Kidney capillary endothelial cell (primary cell): ENCODE results near the gene PACS1.

Source experiments
- DNase-seq: peaks from one replicate; pipeline ENCODE4 v3.0.0-alpha.2; 2018; ENCODE audit warnings: low spot score

The PACS1 gene

DNA sequence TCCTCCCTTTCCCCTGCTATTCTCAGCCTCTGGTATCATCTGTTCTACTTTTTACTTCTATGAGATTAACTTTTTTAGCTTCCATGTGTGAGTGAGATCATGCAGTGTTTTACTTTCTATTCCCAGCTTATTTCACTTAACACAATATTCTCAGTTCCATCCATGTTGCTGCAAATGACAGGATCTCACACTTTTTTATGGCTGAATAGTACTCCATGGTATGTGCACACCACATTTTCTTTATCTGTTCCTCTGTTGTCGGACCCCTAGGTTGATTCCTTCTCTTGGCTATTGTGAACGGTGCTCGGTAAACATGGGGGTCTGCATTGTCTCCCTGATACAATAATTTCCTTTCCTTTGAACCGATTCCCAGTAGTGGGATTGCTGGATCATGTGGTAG, 117.4 kb downstream of the PACS1 start:
- no peak for DNase-seq

DNA sequence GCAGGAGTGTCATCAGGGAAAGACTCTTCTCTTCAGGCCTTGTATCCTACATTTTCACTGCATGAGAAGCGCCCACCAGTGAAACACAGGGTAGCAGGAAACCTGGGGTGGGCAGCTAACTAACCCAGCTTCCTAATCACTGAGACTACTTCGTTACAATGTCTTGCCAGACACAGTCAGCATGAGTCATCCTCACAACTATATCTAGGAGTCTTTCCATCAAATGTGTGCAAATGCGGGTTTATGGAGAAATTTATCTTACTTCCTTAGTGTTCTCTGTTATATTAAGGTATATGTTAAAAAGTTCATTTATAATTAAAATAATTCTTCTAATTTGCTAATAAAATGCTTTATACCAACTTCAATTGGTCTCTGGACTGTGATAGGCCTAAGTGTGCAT, 118.5 kb downstream of the PACS1 start:
- DNase-seq: peak; percentile 75

DNA sequence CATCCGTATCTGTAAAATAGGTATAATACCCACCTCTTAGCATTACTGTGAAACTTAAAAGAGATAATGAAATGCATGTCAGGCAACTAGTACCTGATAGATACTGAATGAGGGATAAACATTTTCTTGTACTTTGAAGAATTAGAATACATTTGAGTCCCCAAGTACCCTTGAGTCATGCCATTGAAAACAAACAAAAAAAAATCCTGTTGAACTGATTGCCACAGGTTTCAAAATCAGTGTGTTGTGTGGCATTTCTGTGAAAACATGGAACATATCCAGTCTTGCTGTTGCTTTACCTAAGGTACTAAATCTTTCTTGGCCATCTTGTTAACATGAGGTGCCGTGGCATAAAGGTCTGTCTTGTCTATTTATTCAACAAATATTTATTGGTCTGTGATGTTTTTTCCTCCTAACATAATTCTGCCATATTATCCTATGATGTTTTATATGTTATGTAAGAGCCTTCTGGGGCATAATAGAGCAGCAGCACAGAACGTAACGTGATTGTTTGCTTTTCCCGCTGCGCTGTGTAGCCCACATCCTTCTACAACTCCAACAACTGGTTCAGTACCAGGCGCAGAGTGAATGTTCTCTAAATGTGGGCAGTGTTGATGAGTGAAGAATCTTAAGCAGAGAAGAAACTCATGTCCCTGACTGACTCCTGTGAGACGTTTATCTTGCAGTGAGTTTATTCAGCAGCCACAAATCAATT, 119.1 kb downstream of the PACS1 start:
- DNase-seq: no peak

DNA sequence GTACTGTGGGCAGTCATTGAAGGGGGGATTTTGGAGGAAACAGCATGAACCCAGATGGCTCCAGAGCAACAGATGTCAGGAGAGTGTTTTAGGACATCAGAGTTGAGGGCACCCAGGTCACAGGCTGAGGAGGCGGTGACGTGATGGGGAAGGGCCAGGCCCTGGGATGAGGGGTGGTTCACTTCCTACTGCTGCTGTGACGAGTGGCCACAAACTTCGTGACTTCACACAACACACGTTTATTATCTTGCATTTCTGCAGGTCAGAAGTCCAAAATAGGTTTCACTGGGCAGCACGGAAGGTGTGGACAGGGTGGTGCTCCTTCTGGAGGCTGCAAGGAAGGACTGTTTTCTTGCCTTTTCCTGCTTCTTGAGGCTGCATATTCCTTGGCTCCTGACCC, 120.7 kb downstream of the PACS1 start:
- DNase-seq: no peak

DNA sequence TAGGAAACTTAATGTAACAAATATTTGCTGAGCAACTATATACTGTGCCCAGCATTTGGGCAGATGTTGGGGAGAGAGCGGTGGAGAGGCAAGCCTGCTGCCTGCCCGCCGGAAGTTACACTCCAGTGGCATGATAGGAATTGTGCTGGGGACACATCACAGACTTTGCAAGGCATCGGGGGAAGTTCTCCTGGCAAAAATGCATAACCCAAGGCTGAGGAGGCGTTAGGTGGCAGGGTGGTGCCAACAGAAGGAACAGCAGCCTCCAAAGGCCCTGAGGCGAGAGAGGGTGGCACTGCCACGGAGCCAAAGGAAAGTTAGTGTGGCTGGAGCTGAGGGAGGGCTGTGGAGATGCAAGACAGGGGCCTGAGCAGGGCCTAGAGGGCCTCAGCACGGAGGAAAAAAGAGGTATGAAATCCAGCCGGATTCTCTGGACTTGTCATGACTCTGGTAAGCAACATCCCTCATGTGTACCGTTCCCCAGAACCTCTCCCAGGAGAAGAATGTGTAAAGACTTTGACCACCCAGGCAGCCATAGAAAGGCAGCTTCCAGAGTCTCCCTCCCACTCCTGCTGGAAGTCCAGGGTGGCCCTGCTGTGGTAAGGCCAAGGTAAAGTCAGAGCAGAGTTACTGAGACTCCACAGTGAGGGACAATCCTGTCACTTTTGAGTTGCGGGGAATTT, 122.2 kb downstream of the PACS1 start:
- DNase-seq: no peak

DNA sequence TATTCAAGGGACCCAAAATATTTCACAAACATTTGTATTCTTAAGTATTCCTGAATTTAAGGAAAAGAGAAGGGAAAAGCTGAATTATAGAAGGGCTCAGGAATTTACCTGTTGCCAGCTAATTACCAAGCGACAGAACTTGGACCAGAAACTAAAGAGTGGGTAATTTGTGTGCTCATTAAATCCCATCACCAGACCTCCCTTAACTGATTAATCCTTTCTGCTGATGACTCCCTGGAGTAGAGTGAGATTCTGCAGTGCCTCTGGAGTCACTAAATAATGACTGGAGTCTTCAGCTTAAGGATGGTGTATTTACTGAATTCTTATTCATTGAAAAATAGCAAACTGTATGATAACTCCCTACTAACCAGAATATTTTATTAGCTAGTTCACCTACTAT, 124.3 kb downstream of the PACS1 start:
- DNase-seq: no peak

DNA sequence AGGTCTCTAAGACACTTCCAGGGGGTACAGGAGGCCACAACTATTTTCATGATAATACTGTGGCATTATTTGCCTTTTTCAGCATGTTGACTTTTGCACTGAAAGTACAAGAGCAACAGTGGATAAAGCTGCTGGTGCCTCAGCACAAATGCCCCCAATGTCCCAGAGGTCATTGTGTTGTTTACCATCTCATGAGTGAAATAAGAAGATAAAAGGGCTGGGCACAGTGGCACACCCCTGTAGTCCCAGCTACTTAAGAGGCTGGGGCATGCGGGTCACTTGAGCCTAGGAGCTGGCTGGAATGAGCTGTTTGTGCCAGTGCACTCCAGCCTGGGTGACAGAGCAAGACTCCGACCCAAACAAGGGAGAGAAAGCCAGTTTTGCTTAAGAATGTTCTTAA, 125.8 kb downstream of the PACS1 start:
- no peak for DNase-seq

DNA sequence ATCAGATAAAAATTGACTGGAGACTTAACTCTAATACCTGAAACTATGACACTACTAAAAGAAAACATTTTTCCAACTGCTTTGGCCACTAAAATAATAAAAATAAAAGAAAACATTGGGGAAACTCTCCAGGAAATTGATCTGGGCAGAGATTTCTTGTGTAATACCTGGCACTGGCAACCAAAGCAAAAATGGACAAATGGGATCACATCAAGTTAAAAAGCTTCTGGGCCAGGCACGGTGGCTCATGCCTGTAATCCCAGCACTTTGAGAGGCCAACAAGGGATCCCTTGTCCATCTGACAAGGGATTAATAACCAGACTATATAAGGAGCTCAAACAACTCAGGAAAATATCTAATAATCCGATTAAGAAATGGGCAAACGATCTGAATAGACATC, 133.8 kb downstream of the PACS1 start:
- no peak for DNase-seq

DNA sequence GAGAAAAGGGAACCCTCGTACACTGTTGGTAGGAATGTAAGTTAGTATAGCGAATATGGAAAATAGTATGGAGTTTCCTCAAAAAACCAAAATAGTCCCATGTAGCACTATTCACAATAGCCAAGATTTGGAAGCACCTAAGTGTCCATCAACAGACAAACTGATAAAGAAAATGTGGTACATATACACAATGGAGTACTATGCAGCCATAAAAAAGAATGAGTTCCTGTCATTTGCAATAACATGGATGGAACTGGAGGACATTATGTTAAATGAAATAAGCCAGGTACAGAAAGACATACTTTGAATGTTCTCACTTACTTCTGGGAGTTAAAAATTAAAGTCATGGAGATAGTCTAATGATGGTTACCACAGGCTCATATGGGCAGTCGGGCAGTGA, 134.3 kb downstream of the PACS1 start:
- DNase-seq: no peak

DNA sequence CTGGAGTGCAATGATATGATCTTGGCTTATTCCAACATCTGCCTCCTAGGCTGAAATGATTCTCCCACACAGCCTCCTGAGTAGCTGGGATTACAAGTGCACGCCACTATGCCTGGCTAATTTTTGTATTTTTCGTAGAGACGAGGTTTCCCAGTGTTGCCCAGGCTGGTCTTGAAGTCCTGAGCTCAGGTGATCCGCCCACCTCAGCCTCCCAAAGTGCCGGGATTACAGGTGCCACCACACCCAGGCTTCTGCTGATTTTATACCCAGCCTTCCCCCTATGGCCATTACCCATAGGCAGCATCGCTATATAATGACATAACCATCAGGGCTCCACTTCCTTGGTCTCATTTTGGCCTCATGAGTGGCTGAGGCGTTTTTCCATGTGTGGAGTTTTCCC, 137.7 kb downstream of the PACS1 start:
- DNase-seq: no peak

DNA sequence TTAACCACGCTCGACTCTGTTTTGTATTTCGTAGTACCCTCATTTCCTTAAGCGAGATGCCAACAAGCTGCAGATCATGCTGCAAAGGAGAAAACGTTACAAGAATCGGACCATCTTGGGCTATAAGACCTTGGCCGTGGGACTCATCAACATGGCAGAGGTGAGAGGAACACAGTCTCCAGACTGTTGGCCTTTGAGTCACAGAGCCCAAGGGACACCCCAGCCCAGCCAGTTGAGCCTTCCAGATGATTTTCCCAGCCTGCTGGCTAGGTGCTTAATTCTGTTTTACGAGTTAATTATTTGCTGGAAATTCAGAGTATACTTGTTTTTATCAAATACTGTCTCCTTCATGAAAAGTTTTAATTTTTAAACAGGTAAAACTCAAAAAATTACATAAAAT, 141.0 kb downstream of the PACS1 start:
- DNase-seq: no peak

DNA sequence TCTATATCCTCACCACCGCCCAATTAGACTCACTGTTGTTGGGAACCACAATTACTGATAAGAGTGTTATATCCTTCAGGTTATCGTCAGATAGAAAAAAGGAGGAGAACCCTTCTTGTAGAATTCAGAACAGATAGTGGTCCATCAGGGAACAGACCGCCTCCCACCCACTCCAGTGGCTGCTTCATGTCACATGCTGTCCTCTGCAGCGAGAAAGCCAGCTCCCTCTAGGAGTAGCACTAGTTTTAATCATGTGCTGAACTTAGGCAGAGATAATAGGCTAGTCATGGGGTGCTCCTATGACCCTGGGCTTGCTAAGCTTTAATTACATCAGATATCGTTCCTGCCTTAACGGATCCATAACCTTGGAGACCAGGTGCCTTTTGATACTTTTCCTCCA, 146.8 kb downstream of the PACS1 start:
- no peak for DNase-seq

DNA sequence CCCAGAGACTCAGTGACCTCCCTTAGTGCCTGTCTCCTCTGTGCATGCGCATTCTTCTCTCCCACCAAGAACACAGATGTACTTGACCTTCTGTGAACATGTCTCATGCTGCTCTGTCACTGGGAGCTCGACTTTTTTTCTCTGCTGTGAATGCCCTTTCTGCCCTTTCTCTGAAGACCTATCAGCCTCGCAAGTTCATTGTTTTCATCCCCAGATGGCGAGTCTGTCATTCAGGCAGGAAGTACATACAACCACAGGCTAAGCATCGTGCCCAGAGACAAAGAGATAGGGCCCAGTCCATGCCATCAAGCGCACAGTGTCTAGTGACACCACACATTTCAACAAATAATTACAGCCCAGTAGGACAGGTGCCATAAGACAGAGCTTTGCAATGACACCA, 148.0 kb downstream of the PACS1 start:
- DNase-seq: no peak

DNA sequence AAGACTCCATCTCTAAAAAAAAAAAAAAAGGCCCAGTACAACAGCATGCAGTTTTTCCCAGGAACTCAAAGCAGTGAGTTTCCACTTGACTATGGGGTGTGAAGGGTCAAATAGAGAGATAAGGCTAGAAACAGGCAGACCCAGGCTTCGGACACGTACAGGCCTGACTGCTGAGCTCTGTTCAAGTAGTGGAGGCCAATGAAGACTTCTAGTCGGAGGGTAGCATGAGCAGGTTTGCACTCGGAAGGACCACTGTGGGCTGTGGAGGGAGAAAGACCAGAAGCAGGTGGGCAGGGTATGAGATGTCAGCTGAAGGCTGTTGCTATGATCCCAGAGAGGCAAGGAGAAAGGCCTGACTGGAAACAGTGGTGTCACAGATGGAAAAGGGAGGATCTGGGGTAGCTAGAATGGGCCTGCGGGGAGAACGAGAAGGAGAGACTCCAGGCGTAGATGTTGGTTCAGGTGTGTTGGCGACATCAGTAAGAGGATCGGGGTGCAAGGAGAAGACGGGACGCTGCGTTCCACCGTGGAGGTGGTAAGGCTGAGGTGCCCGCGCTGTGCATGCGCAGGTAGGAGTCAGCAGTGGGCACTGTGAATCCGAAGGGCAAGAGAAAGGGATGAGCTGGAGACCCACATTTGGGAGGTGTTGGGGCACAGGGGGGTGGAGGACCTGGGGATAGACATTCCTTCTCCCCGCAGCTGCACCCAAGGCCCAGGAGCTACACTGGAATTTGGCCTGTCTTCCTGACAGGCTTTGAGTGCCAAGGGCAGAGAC, 149.0 kb downstream of the PACS1 start:
- no peak for DNase-seq

DNA sequence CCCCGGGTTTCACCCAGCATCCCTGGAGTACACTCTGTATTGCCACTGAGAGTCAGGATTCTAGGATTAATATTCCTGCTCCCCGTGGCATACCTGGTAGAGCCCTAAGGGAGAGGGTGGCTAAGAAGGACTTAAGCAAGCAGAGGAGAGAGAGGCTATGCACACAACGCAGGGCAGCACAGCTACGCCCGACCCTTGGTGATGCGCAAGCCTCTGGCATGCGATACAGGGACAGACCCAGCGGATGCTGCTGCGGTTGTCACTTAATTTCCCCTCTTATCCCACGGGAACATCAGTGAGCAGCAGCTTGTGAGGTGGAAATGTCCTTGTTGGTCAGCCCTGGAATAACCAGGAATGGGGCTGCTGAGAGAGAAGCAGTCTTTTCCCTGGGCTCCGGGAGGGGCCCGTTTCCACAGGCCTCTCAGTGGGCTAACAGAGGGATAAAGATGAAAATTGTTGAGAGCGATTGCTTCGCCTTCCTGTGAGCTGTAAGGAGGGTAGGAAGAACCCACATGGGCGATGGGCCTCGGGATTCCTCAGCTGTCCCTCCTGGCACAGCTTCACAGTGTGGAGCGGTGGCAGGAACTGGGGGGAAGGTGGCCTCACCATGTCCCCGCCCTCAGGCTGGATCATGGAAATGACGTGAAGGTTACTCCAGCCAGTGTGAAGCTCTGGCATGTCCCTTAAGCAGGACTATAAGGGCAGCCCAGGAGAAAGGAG, 149.9 kb downstream of the PACS1 start:
- no peak for DNase-seq

DNA sequence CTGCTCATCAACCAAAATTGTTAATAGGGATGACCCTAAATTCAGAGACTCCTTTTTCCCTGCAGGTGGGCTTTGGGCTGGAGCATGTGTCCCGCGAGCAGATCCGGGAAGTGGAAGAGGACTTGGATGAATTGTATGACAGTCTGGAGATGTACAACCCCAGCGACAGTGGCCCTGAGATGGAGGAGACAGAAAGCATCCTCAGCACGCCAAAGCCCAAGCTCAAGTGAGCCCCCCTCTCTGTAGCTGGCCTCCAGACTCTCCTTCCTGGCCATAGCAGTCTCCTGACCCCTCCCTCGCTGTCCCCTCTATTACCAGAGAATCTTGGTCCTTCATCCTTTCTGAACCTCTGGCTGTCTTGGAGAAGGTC, 150.5 kb downstream of the PACS1 start:
- DNase-seq: no peak

DNA sequence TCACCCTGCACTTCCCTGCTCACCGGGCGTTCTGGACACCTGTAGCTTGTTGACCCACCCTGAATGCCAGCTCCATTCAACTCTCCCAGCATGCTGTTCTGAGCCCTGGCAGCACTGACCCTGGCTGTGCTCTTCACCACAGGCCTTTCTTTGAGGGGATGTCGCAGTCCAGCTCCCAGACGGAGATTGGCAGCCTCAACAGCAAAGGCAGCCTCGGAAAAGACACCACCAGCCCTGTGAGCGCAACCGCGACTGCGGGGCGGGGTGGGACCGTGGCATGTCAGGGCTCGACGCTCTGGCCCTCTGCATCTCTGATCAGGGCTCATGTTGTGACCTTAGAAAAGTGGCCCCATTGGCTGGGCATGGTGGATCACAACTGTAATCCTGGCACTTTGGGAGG, 150.9 kb downstream of the PACS1 start:
- no peak for DNase-seq

DNA sequence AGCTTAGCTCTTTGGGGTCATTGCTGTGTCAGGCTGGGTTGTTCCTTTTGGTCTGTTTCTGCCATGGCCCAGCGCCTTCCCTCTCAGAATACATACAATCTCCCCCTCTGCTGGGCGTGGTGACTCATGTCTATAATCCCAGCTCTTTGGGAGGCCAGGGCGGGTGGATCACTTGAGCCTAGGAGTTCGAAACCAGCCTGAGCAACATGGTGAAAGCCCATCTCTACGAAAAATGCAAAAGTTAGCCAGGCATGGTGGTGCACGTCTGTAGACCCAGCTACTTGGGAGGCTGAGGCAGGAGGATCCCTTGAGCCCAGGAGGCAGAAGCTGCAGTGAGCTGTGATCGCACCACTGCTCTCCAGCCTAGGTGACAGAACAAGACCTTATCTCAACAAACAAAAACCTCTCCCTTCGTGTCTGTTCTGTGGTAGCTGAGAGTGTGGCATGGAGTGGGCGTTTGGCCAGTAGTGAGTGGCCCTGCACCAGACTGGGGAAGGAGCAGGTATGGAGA, 151.7 kb downstream of the PACS1 start:
- no peak for DNase-seq

DNA sequence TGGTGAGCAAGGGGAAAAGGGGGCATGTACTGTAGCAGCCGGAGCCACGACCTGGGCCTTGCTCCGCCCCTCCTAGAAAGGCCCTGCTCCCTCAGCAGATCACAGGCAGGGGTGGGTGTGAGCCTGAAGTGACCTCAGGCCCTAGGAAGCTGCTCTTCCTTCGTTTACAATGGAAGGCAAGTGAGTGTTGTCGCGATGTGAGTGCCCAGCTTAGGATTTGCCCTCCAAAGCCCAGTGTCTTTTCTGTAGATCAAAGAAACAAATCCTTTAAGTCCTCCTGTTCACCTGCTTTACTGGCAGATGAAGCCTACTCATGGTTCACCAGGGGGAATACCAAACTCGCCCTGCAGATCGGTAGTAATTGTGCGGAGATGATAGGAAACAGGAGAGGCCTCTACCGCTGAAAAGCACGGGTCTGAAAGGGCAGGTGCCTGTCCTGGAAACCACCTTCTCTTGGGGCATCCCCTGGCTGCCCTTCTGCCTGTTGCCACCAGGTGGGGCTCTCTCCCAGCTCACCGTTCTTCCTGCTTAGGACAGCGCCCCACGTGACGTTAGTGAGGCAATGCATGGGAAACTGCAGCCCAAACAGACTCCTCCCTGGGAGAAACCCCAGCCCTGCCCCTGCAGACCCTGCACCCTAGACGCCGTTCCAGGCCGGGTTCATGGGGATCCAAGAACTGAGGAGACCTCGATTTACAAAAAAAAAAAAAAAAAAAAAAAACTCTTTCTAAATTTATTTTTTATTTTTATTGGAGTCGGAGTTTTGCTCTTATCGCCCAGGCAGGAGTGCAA, 152.5 kb downstream of the PACS1 start:
- DNase-seq: peak; percentile 83

DNA sequence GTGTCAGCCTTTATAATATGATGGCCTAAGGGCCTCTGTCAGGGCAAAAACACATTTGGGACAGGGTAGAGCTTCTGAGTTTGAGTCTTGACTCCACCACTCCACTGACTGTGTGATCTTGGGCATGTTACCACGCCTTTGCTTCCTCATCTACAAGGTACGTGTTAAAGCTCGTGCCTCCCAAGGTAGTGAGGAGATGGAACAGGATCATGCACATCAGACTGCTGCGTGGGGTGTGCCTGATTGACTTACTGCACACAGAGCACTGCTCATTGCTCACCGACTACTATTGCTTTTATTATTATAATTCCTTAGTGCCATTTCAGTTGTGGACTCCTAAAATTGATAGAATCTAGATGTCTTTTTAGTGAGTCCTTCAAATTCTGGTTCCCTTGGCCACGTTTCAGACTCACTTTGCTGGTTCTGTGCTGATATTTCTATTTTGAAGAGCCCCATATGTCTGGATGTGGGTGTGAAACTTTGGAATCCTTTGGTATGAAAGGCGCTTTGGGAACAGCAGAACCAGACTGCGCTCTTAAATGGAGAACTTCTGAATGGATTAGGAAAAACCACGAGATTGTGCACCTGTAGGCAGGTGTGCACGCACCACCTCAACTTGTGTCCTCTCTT, 154.3 kb downstream of the PACS1 start:
- no peak for DNase-seq

DNA sequence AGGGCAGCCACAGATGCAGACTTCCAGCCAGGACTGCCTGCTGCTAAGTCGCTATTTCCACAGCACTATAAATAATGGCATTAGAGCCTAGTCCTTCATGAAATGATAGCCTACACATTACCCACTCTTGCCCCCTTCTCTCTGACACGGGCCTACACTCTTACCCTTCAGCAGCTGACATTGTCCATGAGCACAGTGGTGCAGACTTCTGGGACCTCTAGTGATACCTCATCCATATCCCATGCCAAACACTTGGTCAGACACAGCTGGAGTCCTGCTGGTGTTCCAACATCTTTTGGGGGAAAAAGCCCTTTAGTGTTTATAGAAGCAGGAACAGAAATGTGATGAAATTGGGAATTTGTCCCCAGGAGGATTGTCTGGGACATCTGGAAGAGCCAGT, 155.0 kb downstream of the PACS1 start:
- DNase-seq: no peak
